Breast epithelium (tissue), 4 donors: Measurements from ENCODE around the gene GNG8. TPM values are rescaled to one million over a fixed set of nuclear protein-coding genes. Genes with fewer than 3 reads are reported as not detected.

Experiments
- DNase-seq, 2 donors: peaks; one replicate each; pipeline ENCODE4 v3.0.0-alpha.2; 2019; ENCODE audit warnings: low spot score in 2 of 2
- H3K27ac ChIP-seq, 2 donors: fragments of 200-600 bp; sonication (generic) in 1 of 2; one replicate each; pipeline ENCODE4 v1.5.1; 2016 to 2019; ENCODE audit warnings: mild to moderate bottlenecking in 1 of 2
- H3K27me3 ChIP-seq, 2 donors: fragments of 200-600 bp; sonication (generic) in 1 of 2; one replicate each; pipeline versions ENCODE4 v1.5.1 to v1.6.0; 2017 to 2019; ENCODE audit warnings: control low read depth in 1 of 2, mild to moderate bottlenecking in 1 of 2
- H3K36me3 ChIP-seq: fragments of 200-600 bp; one replicate; pipeline ENCODE4 v1.5.1; 2019
- H3K4me1 ChIP-seq, 2 donors: fragments of 200-600 bp; sonication (generic); one replicate each; pipeline ENCODE4 v1.5.1; 2016 to 2019; ENCODE audit warnings: control low read depth in 1 of 2
- H3K4me3 ChIP-seq, 3 donors: fragments of 200-600 bp; sonication (generic); 1 replicate in 2 of 3; 2 replicates in 1 of 3; pipeline ENCODE4 v1.5.1; 2016 to 2019; ENCODE audit warnings: mild to moderate bottlenecking in 3 of 3, moderate library complexity in 2 of 3
- H3K9me3 ChIP-seq, 2 donors: fragments of 200-600 bp; sonication (generic) in 1 of 2; one replicate each; pipeline ENCODE4 v1.5.1; 2016 to 2019; ENCODE audit warnings: control low read depth in 1 of 2
- CTCF ChIP-seq, 3 donors: fragments of 450-650 bp; IDR thresholded peaks; one replicate each; pipeline ENCODE4 v1.5.1; 2016 to 2017; ENCODE audit warnings: antibody characterized with exemption in 3 of 3, mild to moderate bottlenecking in 3 of 3, moderate library complexity in 3 of 3
- POLR2A ChIP-seq: fragments of 450-650 bp; IDR thresholded peaks from one replicate; pipeline ENCODE4 v1.6.1; 2016; ENCODE audit warnings: antibody characterized with exemption, mild to moderate bottlenecking, moderate library complexity
- POLR2AphosphoS5 ChIP-seq, 3 donors: sonication (generic); formaldehyde crosslinking; IDR thresholded peaks; one replicate each; pipeline ENCODE4 v1.6.1; 2017; ENCODE audit warnings: antibody characterized with exemption in 3 of 3
- intact Hi-C: fragments of 100-400 bp; cut with DNase I; formaldehyde crosslinking; loops from one replicate; pipeline ENCODE4 v1.15.1; 2023; ENCODE audit warnings: low total_unique reads
- total RNA-seq, 3 donors: library from RNA; depleted of rRNA; stranded (reverse); fragments of >200 nt; gene quantifications; one replicate each; pipeline ENCODE4 v1.1.0, GENCODE V29; 2016

Gene GNG8
- total RNA-seq, 3 donors from 2014 or later: not detected

GRCh38 chr19:46621191-46622117, 14.5 kb downstream of the GNG8 start:
- intact Hi-C loops: no loop called here
- Histone ChIP-seq H3K9me3 (no peaks in the 10 kb centered on the region), H3K4me1 (peaks cover 11 to 14% of the 10 kb centered on the region in 2 donors), H3K36me3 (no peaks in the 10 kb centered on the region), H3K27ac (peak overlapping the region; percentile 48 to 68), H3K27me3 (no peaks in the 10 kb centered on the region), H3K4me3 (peak overlapping the region in 2 of 3 donors; percentile 7 to 41)
- TF ChIP-seq CTCF (IDR thresholded peaks at IDR 0.05): no peak
- TF ChIP-seq POLR2A: no peak
- DNase-seq: no peak

- Histone ChIP-seq H3K4me1 (peaks cover 11 to 14% of the 10 kb centered on the region in 2 donors), H3K9me3 (no peaks in the 10 kb centered on the region), H3K4me3 (peak overlapping the region in 1 of 3 donors; percentile 41), H3K36me3 (no peaks in the 10 kb centered on the region), H3K27me3 (no peaks in the 10 kb centered on the region), H3K27ac (peak overlapping the region; percentile 48 to 68)
- TF ChIP-seq POLR2A (no peak), CTCF (IDR thresholded peaks at IDR 0.05) (no peak), POLR2AphosphoS5 (IDR thresholded peaks at IDR 0.05) (no peak)
- intact Hi-C loops: no loop called here
- no peak for DNase-seq
These were observed 15.3 kb downstream of the GNG8 start for GRCh38 chr19:46620716-46621115.

- Histone ChIP-seq H3K4me3 (no peak overlapping the region), H3K36me3 (no peaks in the 10 kb centered on the region), H3K27ac (peak overlapping the region; percentile 48 to 68), H3K4me1 (peaks cover 11 to 14% of the 10 kb centered on the region in 2 donors), H3K9me3 (no peaks in the 10 kb centered on the region), H3K27me3 (no peaks in the 10 kb centered on the region)
- TF ChIP-seq POLR2A (no peak), POLR2AphosphoS5 (IDR thresholded peaks at IDR 0.05) (no peak), CTCF (IDR thresholded peaks at IDR 0.05) (no peak)
- no peak for DNase-seq
- intact Hi-C loops: no loop called here
These were observed 15.7 kb downstream of the GNG8 start for GRCh38 chr19:46620267-46620666.

- DNase-seq: peak in 1 of 2 donors; percentile 62
- intact Hi-C loops: loop anchor here (5.0 kb wide), 1 partner anchor 44 kb away; the partner anchor contains the start of gene DACT3
- Histone ChIP-seq H3K4me3 (no peak overlapping the region), H3K27me3 (no peaks in the 10 kb centered on the region), H3K9me3 (no peaks in the 10 kb centered on the region), H3K4me1 (peaks cover 11 to 14% of the 10 kb centered on the region in 2 donors), H3K36me3 (no peaks in the 10 kb centered on the region), H3K27ac (peak overlapping the region; percentile 62 to 74)
- TF ChIP-seq POLR2AphosphoS5 (IDR thresholded peaks at IDR 0.05) (peak in 2 of 3 donors; percentile 32 to 54), POLR2A (no peak), CTCF (IDR thresholded peaks at IDR 0.05) (no peak)
These were observed 17.3 kb downstream of the GNG8 start for GRCh38 chr19:46618670-46619231.

GRCh38 chr19:46617601-46618000, 18.4 kb downstream of the GNG8 start:
- Histone ChIP-seq H3K27me3 (no peaks in the 10 kb centered on the region), H3K4me1 (peaks cover 11 to 14% of the 10 kb centered on the region in 2 donors), H3K27ac (peak overlapping the region; percentile 38 to 68), H3K36me3 (no peaks in the 10 kb centered on the region), H3K9me3 (no peaks in the 10 kb centered on the region), H3K4me3 (no peak overlapping the region)
- DNase-seq: no peak
- intact Hi-C loops: loop anchor here (5.0 kb wide), 1 partner anchor 45 kb away; the partner anchor contains the start of gene DACT3
- TF ChIP-seq POLR2AphosphoS5 (IDR thresholded peaks at IDR 0.05) (no peak), POLR2A (no peak), CTCF (IDR thresholded peaks at IDR 0.05) (no peak)
